Epithelial cell of prostate (primary cell): ENCODE measurements around the gene APLNR.

Experiments used
- DNase-seq: peaks from one replicate; pipeline ENCODE4 v3.0.0-alpha.2; 2011; ENCODE audit warnings: low read depth, low spot score
- H3K27ac ChIP-seq: fragments of 450-650 bp; 2 replicates; pipeline ENCODE4 v1.5.1; 2017; ENCODE audit warnings: mild to moderate bottlenecking

APLNR gene

DNA sequence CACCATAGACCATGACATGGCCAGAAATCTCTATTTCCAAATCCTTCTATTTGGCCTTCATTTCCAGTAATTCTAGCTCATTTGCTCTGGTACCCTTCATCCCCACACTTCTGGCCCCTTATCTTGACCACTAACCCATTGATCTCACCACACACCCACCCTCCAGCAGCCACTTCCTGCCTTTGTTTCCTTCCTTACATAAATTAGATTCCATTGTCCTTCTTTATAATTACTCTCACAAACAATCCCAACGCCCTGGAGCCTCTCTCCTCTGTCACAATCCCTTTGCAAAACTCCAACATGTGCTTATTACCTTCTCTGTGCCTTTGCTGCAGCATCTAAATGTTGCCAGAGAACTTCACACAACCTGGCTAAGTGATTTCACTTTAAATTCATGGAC, 14.8 kb downstream of the APLNR start:
- no peak overlapping the region for H3K27ac ChIP-seq
- no peak for DNase-seq

DNA sequence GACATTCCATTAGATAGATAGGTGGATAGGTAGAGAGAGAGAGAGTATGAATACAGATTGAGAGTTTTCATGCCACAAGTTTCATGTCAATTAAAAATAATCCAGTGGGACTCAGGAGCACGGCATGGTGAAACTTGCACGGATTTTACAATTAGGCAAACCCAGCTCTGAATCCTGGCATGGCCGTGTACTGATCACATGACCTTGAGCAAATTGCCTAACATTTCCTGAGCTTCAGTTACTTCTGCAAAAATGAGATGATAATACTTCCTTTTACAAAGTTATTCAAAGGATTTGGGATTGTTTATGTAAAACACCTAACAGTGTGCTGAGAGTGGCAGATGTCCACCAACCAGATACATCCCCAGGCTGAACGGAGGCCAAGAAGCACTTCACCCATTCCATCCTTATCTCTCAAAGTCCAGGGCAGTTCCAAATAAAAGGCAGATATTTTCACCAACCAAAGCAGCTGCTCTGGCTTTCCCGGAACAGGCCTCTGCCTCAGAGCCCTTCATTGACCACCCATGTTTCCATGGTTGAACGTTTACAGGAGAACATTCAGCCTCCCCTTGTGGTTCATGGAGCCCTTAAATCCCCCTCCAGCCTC, 17.9 kb downstream of the APLNR start:
- no peak for DNase-seq
- H3K27ac ChIP-seq: no peak overlapping the region

DNA sequence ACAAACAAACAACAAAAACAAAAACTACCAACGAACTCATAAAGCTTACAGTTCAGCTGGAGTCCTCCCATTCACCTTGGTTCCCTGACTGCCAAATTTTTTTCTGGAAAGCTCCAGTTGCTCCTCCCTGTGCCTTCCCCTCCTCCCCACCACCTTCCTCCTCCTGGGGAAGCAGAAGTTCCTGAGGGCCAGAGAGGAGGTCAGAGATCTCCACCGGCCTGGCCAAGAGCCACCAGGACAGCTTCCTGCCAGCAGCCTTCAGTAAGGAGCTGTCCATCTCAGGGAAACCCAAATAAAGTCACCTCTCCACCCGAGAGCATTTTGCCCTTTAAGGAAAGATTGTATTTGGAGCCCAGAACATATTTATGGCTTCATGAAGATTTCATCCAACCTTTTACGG, 20.0 kb downstream of the APLNR start:
- H3K27ac ChIP-seq: no peak overlapping the region
- no peak for DNase-seq

DNA sequence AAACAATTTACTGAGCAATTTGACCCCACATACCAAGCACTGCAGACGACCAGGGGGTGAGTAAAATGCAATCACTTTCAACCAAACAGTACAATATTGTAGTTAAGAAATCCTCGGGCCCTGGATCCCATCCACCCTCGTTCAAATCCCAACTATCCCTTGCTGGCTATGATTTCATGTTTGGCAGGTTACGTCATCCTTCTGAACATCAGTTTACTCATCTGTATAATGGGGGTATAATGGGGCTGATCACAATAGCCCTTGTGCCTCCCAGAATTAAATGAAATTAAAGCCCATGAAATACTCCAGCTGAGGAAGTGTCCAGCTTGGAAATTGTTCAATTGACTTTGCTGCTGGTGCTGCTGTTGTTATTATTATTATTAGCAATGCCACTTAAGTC, 20.6 kb downstream of the APLNR start:
- H3K27ac ChIP-seq: no peak overlapping the region
- no peak for DNase-seq

DNA sequence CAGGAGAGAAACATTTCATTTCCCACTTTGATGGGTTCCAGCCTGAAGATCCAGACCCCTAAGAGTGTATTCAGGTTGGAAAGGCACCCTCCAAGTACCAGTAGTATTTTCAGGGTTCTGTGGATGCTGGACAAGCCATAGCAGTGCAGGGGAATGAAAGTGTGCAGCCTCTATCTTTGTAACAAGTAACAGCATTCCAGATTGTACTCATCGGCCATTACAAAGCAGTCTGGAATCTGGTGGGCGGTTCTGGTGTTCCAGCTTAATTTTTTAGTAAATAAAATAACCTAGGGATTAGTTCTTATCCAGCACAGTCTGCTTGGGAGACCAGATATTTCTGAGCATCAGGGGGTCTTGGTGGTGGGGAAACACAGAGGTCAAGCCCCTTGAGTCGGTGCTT, 22.6 kb downstream of the APLNR start:
- H3K27ac ChIP-seq: no peak overlapping the region
- DNase-seq: no peak

DNA sequence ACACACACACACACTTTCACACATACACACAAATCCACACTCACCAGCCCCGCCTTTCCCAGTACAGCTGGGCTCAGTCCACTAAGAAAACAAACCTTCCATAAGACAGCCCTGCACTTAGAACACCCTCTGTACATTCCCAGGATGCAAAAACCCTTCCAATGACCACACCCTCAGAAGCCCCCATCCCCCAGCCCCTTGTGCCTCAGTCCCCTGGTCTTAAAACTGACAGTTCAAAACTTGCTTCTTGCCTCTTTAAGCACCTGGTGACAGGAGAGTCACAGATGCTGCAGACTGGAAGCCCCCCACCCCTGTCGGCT, 23.0 kb downstream of the APLNR start:
- no peak for DNase-seq
- no peak overlapping the region for H3K27ac ChIP-seq

DNA sequence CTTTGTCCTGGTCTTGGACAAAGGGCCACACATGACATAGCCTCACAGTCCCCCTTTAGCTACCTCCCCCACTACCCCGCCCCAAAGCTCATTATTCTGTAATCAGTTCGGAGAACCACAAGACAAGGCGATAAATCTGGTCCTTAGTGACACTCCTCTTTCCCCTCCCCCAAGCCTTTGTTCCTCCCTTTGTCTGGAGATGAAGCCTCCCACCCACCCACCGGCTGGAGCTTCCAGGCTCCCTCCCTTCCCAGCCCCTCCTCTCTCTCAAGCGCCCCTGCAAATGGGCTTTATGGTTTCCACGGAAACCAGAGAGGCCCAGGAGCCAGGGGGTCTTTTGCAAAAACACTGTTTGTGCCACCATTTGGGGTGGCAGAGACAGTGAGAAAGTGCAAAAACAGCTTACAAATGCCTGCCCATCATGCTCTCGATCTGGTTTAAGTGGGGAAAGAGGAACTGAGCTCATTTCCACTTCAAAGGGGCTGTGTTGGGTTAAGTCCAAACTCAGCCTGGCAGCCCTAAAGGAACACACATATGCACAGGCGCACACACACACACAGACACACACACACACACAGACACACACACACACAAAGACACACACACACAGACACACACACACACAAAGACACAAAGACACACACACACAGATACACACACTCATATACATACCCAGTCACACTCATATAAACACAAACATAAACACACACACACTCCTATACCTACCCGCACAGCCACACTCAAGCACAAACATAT, 23.5 kb downstream of the APLNR start:
- DNase-seq: no peak
- H3K27ac ChIP-seq: no peak overlapping the region

DNA sequence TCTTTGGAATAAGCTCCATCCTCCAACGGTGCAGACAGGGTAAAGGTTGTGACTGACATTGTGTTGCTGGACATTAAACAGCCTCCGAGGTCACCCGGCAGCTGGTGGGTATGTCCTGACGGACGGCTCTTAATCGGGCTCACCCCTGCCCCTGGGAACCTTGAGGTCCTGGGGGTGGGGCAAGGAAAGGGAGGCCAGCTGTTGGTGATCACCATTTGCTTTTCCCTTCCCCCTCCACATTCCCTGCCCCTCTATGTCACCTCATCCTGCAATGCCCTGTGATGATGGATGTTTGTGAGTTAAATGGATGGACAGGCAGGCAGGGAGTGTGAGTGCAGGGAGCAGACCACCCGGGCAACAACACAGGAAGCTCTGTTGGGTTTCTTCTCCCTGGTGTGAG, 26.3 kb downstream of the APLNR start:
- no peak for DNase-seq
- no peak overlapping the region for H3K27ac ChIP-seq

DNA sequence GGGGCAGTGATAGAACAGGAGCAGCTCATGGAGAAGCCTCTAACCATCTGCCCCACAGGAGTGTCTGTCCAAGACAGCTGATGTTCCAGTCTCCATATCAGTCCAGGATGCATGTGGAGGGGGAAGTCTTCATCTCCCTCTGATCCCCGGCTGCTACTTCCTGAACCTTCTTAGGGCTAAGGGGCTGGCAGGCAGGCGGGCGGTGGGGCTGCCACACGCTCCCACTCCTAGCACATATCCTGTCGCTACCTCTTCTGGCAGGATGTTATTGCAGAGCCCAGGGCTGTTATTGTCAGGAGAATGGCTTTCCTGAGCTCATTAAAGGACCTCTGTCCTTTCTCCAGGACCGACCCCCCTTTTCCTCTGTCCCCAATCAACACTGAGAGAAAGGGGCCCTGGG, 29.9 kb downstream of the APLNR start:
- no peak for DNase-seq
- no peak overlapping the region for H3K27ac ChIP-seq

DNA sequence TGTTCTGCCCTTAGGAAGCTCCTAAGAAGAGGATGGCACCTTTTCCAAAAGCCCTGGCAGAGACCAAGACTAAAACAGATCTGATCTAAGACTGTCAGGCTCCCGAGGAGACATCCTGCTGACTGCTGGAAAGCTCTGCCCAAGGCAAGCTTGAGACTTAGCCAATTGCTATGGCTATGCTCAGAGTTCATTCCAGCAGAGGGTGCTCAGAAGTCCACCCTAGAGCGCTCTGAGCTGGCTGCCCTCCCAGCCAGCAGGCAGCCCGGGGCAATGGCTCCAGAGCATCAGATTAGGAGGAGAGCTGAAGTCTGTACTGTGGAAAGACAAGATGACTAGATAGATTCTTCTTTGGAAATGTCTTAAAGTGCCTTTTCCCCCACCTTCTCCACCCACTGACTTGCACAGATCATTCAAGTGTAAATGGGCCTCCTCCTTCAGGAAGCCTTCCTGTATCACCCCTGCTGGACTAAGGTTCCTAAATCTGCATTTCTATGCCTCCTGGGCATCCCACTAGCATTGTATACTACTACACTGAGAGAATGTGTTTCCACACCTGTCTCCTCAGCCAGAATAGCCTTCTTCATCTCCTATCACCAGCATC, 31.9 kb downstream of the APLNR start:
- H3K27ac ChIP-seq: no peak overlapping the region
- DNase-seq: no peak

DNA sequence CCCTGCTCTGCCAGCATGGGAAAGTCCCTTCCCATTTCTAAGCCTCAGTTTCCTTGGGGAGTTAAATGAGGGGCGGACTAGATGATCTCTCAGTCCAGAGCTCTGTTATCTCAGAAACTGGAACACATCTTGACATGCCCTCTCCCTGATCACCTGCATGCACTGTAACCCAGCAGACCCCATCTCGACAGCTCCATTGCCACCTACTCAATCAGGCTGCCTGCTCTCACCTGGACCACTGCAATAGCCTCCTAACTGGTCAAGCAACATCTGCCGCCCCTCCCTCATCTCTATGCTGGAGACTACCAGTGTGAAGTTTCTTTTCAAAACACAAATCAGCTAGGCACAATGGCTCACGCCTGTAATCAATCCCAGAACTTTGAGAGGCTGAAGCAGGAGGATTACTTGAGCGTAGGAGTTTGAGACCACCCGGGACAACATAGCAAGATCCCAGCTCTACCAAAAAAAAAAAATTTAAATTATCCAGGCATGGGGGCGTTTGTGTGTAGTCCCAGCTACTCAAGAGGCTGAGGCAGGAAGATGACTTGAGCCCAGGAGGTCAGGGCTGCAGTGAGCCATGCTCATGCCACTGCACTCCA, 33.1 kb downstream of the APLNR start:
- no peak overlapping the region for H3K27ac ChIP-seq
- no peak for DNase-seq

DNA sequence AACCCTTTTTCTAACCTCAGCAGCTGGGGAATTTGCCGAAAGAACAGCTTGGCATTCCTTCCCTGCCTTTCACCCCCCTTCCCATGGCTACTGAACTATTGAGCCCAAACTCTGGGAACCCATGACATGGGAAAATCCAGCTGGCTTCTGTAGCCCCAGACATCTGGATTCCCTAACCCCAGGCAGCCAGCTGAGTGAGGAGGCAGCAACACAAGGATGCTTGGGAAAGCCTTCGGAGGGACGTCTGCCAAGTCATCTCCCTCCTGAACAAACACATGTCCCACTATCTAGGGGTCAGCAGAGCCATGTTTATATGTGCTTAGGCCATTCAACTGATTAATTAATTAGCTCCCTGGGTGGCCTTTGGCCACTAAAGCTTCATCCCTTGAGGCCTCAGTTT, 33.7 kb downstream of the APLNR start:
- DNase-seq: no peak
- H3K27ac ChIP-seq: no peak overlapping the region

DNA sequence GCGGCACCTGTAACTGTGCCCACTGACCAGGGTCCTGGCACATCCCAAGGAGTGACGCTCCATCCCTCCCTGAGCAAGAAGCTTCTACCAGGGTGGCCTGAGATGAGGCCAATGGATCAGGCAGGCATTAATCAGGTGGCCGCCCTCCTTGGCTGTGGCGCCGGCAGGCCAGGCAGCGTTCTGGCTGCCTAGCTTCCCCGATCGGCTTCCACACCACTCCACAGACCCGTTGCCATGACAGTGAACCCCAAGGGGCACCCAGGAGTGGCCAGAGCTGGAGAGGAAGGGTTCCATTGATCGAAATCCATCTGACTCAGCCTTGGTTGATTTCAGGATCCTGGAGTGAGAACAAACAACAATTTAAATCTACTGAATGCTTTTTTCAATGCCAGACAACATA, 34.8 kb downstream of the APLNR start:
- DNase-seq: no peak
- no peak overlapping the region for H3K27ac ChIP-seq

DNA sequence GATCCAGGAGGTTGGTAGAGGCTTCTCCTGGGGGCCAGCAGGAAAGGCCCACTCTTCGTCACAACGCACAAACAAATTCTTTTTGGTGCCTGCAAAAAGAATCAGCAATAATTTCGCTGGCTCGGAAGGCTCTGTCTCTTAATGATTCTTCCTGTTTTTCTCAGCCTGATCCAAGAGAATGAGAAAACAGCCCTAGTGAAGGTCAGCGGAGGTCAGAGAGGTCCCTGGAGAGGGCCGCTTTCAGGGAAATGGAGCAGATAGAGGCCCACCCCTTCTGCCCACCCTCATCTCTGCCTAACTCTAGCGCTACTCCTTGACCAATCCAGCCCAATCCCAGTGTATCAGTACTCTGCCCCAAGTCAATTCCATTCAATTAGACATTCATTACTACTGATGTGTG, 36.1 kb downstream of the APLNR start:
- no peak for DNase-seq
- H3K27ac ChIP-seq: no peak overlapping the region

DNA sequence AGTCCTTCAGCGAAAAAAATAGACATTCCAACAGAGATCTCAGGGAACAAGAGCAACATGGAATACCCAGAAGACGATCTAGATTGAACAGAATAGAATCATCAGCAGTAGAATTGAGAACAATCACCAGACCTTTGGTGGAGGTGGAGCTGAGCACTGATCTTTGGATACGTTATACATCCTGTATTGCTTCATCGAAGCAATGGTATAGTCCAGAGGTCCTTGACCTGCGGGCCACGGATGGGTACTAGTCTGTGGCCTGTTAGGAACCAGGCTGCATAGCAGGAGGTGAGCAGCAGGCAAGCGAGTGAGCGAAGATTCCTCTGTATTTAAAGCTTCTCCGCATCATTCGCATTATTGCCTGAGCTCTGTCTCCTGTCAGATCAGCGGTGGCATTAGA, 37.7 kb downstream of the APLNR start:
- no peak overlapping the region for H3K27ac ChIP-seq
- DNase-seq: no peak

DNA sequence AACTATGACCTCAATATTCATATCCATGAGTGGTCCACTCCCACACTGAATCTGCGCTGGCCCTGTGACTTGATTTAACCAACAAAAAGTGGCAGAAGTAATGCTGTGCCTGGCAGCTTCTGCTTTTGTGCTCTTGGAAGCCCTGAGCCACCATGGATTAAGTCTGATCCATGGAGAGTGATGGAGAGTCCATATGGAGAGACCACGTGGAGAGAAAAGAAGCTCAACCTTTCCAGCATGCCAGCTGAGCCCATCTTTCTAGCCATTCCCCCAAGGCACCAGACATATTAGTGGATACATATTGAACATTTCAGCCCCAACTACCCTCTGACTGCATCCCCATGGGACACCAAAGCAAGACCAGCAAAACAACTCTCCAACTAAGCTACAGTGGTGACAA, 39.3 kb downstream of the APLNR start:
- H3K27ac ChIP-seq: no peak overlapping the region
- no peak for DNase-seq

DNA sequence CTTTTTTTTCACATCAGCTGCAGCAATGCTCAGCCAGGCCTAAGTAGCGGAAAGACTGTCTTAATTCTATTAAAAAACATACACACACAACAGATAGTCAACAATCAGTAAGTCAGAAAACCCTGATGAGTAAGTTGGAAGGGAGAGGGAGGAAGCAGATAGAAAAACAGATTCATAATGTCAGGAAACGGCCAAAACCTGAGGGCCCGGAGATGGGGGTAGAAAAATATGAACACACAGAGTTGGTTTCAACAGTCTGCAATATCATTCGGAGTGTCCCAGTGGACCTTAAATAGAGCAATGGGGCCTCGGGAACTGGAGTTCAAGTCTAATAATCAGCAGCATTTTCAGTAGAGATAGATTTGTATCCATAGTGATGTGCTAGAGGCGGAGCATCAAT, 40.5 kb downstream of the APLNR start:
- H3K27ac ChIP-seq: no peak overlapping the region

DNA sequence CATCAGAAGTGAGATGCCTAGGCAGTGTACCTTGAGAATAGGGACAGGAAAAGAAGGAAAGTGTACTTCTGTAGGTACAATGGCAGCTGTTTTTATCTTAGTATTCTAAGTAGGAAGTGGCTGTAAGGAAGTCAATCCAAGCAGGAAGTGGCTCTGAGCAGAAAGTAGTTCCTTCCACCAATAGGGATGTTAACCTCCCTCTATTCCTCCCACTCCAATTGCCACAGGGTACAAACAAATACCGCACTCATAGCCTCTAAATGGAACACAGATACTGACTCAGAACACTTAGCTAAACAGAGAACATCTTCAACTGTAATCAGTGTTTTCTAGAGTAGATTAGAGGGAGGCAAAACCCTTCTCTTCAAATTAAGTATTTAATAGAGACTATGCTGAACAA, 44.7 kb downstream of the APLNR start:
- H3K27ac ChIP-seq: no peak overlapping the region
- DNase-seq: no peak

More for the DNA sequence above, 40.5 kb downstream of the APLNR start:
- no peak for DNase-seq

DNA sequence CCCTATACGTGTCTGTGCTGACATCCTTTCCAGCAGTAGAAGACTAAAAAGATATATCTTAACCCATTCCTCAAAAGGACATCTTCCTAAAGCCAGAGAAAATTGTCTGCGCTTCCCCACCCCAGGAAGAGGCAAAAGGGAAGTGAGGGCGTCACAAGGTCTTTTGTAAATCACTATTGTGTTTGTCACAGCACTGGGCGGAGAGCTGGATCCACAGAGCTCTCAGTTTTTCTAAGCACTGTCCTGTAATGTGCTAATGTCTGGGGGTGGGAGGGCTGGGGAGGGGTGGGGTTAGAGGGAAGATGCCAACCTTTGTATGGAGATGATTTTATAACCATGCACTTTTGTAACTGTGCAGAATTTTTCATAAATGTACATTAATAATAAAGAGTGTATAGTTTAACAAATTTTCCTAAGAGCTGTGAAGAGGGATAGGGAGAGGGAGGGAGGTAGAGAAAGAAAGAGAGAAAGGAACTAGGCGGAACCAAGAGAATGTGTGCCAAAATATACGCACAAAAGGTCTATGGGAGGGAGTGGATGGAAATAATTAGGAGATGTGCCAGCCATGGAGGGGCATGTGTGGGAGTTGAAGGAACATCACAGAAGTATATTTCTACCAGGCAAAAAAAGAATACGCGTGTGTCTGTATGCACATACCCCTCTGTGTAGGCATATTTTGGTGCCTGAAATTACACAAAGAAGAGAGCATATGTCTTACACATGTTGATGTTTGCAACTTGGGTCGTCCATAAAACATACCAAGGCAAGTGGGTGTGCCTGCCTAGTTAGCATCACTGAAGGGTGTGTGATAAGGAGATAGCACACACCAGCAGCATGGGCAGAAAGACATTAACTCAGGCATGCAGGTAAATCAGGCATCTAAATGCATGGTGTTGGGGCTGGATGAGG, 45.5 kb downstream of the APLNR start:
- DNase-seq: no peak
- H3K27ac ChIP-seq: no peak overlapping the region

DNA sequence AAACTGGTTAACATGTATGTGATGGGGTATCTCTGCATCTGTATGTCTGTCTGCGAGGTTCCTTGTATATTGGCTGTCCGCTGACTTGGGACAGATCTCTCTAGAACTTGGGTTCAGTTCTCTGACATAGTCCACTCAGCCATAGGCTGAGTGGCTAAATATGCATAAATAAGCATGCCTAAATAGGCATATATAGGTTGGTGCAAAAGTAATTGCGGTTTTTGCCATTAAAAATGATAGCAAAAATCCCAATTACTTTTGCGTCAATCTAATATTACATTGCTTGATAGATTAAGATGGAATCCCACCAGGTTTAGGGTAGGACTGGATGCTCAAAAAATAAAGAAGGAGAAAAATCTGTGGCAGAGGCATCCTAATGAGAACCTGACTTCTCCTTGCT, 46.5 kb downstream of the APLNR start:
- H3K27ac ChIP-seq: no peak overlapping the region
- DNase-seq: no peak
